ENCODE data around the gene PLCD3.

The PLCD3 gene

DNA sequence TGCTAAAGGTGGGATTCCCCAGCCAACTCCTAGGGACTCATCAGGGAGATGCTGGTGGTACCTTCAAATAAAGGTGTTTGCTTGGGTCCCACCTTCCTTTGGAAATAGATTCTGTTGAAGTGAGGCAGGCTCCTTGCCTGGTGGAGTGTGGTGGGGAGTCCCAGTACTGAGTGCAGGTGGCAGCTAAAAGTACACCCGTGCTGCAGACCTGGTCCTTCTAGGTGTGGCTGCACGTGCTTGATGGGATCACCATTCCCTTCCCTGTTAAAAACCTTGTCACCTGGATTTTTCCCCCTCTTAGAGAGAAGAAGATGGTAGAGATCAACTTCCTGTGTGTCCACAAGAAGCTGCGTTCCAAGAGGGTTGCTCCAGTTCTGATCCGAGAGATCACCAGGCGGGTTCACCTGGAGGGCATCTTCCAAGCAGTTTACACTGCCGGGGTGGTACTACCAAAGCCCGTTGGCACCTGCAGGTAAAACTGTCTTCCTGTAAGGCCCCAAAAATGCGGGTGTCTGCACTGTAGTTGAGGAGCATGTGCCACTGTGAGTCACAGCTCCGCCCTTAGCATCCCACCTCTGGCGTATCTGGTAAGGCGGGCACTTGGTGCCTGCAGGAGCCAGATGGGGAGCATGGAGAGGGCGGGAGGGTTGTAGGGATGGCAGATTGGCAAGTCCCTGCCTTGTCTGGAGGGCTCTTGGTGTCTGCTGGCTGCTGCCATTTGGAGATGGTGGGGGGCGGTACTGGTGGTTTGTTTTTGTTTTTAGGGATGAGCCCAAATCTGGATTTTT, 34.0 kb downstream of the PLCD3 start:
- FAIRE-seq (no peak), DNase-seq (ENCODE audit: insufficient read length, low spot score) (no peak)
- no peak for TF ChIP-seq TAF1 (IDR thresholded peaks at IDR 0.05; ENCODE audit: low read depth, low read length)
- no peak for TF ChIP-seq POLR2AphosphoS5 (IDR thresholded peaks at IDR 0.05; ENCODE audit: low read depth, low read length)
- TF ChIP-seq SPI1 (IDR thresholded peaks at IDR 0.05; ENCODE audit: low read depth, low read length), result no peak
- no peak for TF ChIP-seq PAX5 (IDR thresholded peaks at IDR 0.05; ENCODE audit: insufficient read depth, low read length, severe bottlenecking)
- TF ChIP-seq POU2F2 (IDR thresholded peaks at IDR 0.05; ENCODE audit: low read depth, low read length), result no peak
- no peak for TF ChIP-seq POLR2A (IDR thresholded peaks at IDR 0.05; ENCODE audit: low read depth, low read length)

DNA sequence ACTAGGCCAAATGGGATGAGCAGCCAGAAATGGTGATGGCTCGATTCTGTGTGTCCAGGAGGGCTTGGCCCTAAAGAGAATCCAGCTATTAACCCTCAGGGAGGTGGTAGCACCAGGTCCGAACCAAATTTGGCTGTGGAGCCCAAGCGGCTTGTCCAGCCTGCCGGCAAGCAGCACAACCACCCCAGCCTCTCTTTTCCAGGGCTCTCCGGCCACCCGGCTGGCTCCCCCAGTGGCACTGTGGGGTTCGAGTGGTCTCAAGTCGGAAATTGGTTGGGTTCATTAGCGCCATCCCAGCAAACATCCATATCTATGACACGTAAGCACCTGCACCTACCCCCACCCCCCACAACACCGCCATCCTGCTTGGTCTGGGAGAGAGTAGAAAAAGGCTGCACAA, 35.4 kb downstream of the PLCD3 start:
- TF ChIP-seq POLR2A (IDR thresholded peaks at IDR 0.05; ENCODE audit: low read depth, low read length) (no peak), PAX5 (IDR thresholded peaks at IDR 0.05; ENCODE audit: insufficient read depth, low read length, severe bottlenecking) (no peak), TAF1 (IDR thresholded peaks at IDR 0.05; ENCODE audit: low read depth, low read length) (no peak), SPI1 (IDR thresholded peaks at IDR 0.05; ENCODE audit: low read depth, low read length) (no peak), POU2F2 (IDR thresholded peaks at IDR 0.05; ENCODE audit: low read depth, low read length) (no peak), POLR2AphosphoS5 (IDR thresholded peaks at IDR 0.05; ENCODE audit: low read depth, low read length) (no peak)
- DNase-seq (ENCODE audit: insufficient read length, low spot score) (no peak), FAIRE-seq (no peak)

DNA sequence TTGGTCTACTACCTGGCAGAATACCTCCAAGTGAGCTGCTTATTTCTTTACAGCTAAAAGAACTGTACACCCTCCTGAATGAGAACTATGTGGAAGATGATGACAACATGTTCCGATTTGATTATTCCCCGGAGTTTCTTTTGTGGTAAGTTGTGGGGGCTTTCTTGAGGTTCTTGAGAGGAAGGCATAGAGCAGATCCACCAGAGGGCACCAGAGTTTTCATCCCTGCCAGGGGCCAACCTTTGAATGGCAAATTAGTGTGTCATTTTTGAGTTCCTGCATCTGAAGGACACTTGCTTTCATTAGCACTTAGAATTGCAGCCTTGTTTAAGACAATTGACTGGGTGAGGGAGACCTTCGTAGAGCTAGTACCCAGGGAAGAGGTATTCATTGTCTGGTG, 36.2 kb downstream of the PLCD3 start:
- no peak for TF ChIP-seq PAX5 (IDR thresholded peaks at IDR 0.05; ENCODE audit: insufficient read depth, low read length, severe bottlenecking)
- no peak for TF ChIP-seq POLR2AphosphoS5 (IDR thresholded peaks at IDR 0.05; ENCODE audit: low read depth, low read length)
- no peak for FAIRE-seq

DNA sequence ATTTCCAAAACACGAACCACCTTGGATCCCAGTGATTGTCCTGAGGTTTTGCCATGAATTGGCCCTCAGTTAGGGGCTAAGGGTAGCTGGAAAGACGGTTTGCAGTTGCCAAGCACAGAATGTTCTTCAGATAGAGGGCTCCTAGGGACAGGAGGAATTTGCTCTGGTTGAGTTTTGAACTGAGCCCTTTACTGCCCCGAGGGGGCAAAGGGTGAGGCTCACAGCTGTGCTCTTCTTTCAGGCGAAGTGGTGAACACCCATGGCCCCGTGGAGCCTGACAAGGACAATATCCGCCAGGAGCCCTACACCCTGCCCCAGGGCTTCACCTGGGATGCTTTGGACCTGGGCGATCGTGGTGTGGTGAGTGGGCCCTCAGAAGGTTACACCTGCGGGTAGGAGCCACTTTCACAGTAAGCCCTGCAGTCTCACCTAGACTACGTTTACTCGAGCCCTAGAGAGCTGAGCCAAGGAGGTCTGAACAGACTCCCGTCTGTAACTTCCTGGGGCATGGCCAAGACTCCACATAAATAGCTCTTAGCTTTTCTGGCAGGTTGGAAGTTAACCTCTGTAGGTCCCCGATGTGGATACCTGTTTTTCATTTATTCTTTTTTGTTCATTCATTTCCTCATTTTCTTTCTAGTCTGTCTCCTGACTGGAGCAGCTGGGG, 38.7 kb downstream of the PLCD3 start:
- TF ChIP-seq POU2F2 (IDR thresholded peaks at IDR 0.05; ENCODE audit: low read depth, low read length), result no peak
- TF ChIP-seq SPI1 (IDR thresholded peaks at IDR 0.05; ENCODE audit: low read depth, low read length), result no peak
- no peak for TF ChIP-seq POLR2A (IDR thresholded peaks at IDR 0.05; ENCODE audit: low read depth, low read length)
- no peak for TF ChIP-seq PAX5 (IDR thresholded peaks at IDR 0.05; ENCODE audit: insufficient read depth, low read length, severe bottlenecking)
- no peak for TF ChIP-seq POLR2AphosphoS5 (IDR thresholded peaks at IDR 0.05; ENCODE audit: low read depth, low read length)
- TF ChIP-seq TAF1 (IDR thresholded peaks at IDR 0.05; ENCODE audit: low read depth, low read length), result no peak
- no peak for FAIRE-seq
- DNase-seq (ENCODE audit: insufficient read length, low spot score), result no peak

More for the DNA sequence above, 36.2 kb downstream of the PLCD3 start:
- DNase-seq (ENCODE audit: insufficient read length, low spot score), result no peak

DNA sequence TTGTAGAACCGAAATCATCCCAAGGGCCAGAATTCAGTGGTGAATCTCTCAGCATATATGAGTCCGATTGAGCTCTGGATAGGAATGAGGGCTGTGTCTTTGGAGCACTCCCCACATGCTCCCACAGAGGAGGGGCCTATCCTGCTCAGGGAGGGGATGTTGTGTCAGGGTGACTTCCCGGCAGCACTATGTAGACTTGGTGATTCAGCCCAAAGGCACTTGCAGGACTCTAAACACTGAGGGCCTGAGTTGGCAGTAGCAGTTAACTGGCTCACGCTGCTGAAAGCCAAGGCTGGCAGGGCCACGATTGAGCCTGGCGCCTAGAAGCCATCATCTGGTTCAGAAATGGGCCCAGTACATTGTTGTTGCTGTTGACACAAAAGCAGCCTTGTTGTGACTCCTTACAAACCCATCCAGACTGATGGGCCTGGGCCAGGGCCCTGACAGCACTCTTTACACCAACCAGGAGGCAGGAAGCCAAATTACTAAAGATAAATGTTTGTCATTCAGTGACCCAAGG, 39.3 kb downstream of the PLCD3 start:
- DNase-seq (ENCODE audit: insufficient read length, low spot score) (no peak), FAIRE-seq (no peak)
- TF ChIP-seq POLR2AphosphoS5 (IDR thresholded peaks at IDR 0.05; ENCODE audit: low read depth, low read length) (no peak), TAF1 (IDR thresholded peaks at IDR 0.05; ENCODE audit: low read depth, low read length) (no peak), PAX5 (IDR thresholded peaks at IDR 0.05; ENCODE audit: insufficient read depth, low read length, severe bottlenecking) (no peak), SPI1 (IDR thresholded peaks at IDR 0.05; ENCODE audit: low read depth, low read length) (no peak), POU2F2 (IDR thresholded peaks at IDR 0.05; ENCODE audit: low read depth, low read length) (no peak), POLR2A (IDR thresholded peaks at IDR 0.05; ENCODE audit: low read depth, low read length) (no peak)

DNA sequence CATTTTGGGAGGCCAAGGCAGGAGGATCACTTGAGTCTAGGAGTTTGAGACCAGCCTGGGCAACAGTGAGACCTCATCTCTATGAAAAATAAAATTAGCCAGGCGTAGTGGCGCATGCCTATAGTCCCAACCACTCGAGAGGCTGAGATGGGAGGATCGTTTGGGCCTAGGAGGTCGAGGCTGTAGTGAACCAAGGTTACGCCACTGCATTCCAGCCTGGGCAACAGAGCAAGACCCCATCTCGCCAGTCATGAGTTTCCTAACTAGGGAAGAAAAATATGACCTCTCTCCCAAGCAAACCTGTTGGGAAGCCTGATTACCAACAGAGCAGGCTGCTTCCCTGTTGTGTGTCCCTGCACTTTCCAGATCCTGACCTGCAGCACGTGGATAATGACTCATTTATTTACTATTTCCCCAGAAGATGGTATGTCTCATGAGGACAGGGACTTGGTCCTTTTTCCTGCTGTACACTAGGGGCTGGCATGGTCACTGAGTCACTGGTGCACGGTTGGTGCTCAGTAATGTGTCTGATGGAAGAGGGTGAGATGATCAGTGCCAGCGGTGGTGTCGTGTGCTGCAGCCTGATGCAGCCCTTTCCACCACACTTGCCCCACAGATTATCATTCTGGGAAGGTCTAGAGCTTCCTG, 40.4 kb downstream of the PLCD3 start:
- DNase-seq (ENCODE audit: insufficient read length, low spot score) (no peak), FAIRE-seq (no peak)
- TF ChIP-seq POLR2A (IDR thresholded peaks at IDR 0.05; ENCODE audit: low read depth, low read length) (no peak), POU2F2 (IDR thresholded peaks at IDR 0.05; ENCODE audit: low read depth, low read length) (no peak), TAF1 (IDR thresholded peaks at IDR 0.05; ENCODE audit: low read depth, low read length) (no peak), SPI1 (IDR thresholded peaks at IDR 0.05; ENCODE audit: low read depth, low read length) (no peak), POLR2AphosphoS5 (IDR thresholded peaks at IDR 0.05; ENCODE audit: low read depth, low read length) (no peak), PAX5 (IDR thresholded peaks at IDR 0.05; ENCODE audit: insufficient read depth, low read length, severe bottlenecking) (no peak)

DNA sequence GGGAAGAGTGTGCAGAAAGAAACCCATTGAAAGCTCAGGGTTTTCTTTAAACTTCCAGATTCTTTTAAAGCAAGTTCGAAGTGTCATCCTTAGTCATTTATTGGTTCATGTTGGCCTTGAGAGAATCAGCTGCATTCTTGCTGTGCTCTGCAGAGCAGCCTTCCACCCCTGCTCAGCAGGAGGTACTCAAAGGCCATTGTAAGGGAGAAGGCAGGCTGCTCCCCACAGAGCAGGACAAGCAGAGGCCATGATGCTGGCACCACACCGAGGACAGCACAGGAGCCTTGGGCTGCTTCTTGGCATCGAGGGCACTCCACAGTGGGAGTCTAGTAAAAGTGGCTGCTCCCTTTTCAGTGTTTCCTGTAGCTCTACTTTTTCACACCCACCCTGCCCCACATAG, 41.6 kb downstream of the PLCD3 start:
- no peak for DNase-seq (ENCODE audit: insufficient read length, low spot score)
- no peak for FAIRE-seq
- TF ChIP-seq SPI1 (IDR thresholded peaks at IDR 0.05; ENCODE audit: low read depth, low read length) (no peak), TAF1 (IDR thresholded peaks at IDR 0.05; ENCODE audit: low read depth, low read length) (no peak), POLR2A (IDR thresholded peaks at IDR 0.05; ENCODE audit: low read depth, low read length) (no peak), POLR2AphosphoS5 (IDR thresholded peaks at IDR 0.05; ENCODE audit: low read depth, low read length) (no peak), PAX5 (IDR thresholded peaks at IDR 0.05; ENCODE audit: insufficient read depth, low read length, severe bottlenecking) (no peak), POU2F2 (IDR thresholded peaks at IDR 0.05; ENCODE audit: low read depth, low read length) (no peak)

DNA sequence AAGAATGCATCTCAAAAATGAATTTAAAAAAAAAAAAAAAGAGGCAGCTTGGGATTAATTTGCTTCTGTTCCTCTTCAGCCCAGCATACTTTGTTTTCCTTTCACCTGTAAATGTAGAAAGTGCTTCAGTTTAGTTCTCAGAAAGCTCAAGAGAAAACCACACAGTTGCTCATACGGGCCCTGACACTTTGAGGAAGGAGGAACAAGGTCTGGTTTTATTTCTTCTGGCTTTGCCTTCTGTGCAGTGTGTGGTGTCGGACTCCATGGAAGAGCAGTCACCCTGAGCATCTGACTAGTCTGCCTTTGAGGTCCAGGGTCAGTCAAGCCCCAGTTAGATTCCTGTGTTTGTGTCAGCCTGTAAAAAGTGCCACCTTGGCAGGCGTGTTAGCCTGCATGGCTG, 43.6 kb downstream of the PLCD3 start:
- FAIRE-seq (no peak), DNase-seq (ENCODE audit: insufficient read length, low spot score) (no peak)
- no peak for TF ChIP-seq POLR2A (IDR thresholded peaks at IDR 0.05; ENCODE audit: low read depth, low read length)
- TF ChIP-seq PAX5 (IDR thresholded peaks at IDR 0.05; ENCODE audit: insufficient read depth, low read length, severe bottlenecking), result no peak
- no peak for TF ChIP-seq POLR2AphosphoS5 (IDR thresholded peaks at IDR 0.05; ENCODE audit: low read depth, low read length)
- no peak for TF ChIP-seq TAF1 (IDR thresholded peaks at IDR 0.05; ENCODE audit: low read depth, low read length)
- no peak for TF ChIP-seq SPI1 (IDR thresholded peaks at IDR 0.05; ENCODE audit: low read depth, low read length)
- no peak for TF ChIP-seq POU2F2 (IDR thresholded peaks at IDR 0.05; ENCODE audit: low read depth, low read length)

DNA sequence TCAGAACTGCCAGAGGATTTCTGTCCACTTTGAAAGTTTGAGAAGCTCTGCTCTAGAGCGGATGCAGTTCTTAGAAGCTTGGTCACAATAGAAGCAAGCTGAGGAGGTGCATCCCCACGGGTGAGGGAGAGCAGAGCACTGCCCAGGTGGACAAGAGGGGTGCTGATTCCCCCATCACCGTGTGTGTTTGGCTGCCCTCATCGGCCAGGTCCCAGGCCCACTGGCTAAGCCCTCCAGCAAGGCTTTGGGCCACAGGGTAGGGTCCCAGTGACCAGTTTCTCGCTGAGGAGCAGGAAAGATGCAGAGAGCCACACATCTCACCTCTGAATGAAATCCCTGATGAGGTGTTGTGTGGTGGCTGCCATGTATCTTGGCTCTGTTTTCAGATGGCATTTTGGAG, 44.3 kb downstream of the PLCD3 start:
- FAIRE-seq, result no peak
- DNase-seq (ENCODE audit: insufficient read length, low spot score), result no peak
- TF ChIP-seq POLR2A (IDR thresholded peaks at IDR 0.05; ENCODE audit: low read depth, low read length), result no peak
- TF ChIP-seq PAX5 (IDR thresholded peaks at IDR 0.05; ENCODE audit: insufficient read depth, low read length, severe bottlenecking), result no peak
- TF ChIP-seq TAF1 (IDR thresholded peaks at IDR 0.05; ENCODE audit: low read depth, low read length), result no peak
- TF ChIP-seq SPI1 (IDR thresholded peaks at IDR 0.05; ENCODE audit: low read depth, low read length), result no peak
- no peak for TF ChIP-seq POU2F2 (IDR thresholded peaks at IDR 0.05; ENCODE audit: low read depth, low read length)
- TF ChIP-seq POLR2AphosphoS5 (IDR thresholded peaks at IDR 0.05; ENCODE audit: low read depth, low read length), result no peak
